Effector memory CD8-positive, alpha-beta T cell (primary cell): ENCODE results near the gene BTNL8.

Source experiments
- ATAC-seq: fragments of 150-1000 bp; cut with Tn5 transposase; replicated peaks from 2 replicates; pipeline ENCODE4 v1.10.0; 2021; ENCODE audit warnings: mild to moderate bottlenecking, moderate library complexity
- DNase-seq, 3 experiments: peaks; one replicate each; pipeline ENCODE4 v3.0.0; 2021
- H3K27ac Mint-ChIP-seq, 2 donors: one replicate each; pipeline ENCODE4 v1.8.0; 2022; ENCODE audit warnings: mild to moderate bottlenecking in 2 of 2, mixed read lengths in 2 of 2, moderate library complexity in 2 of 2
- H3K27me3 Mint-ChIP-seq, 2 donors: one replicate each; pipeline ENCODE4 v1.8.0; 2022; ENCODE audit warnings: mixed read lengths in 2 of 2
- H3K36me3 Mint-ChIP-seq: one replicate; pipeline ENCODE4 v1.8.0; 2022; ENCODE audit warnings: mild to moderate bottlenecking, moderate library complexity, mixed read lengths; ENCODE audit not compliant: insufficient read depth
- H3K4me1 Mint-ChIP-seq, 2 donors: one replicate each; pipeline ENCODE4 v1.8.0; 2022; ENCODE audit warnings: low read depth in 2 of 2, mixed read lengths in 2 of 2
- H3K4me3 Mint-ChIP-seq, 2 donors: one replicate each; pipeline ENCODE4 v1.8.0; 2022; ENCODE audit warnings: mild to moderate bottlenecking in 2 of 2, mixed read lengths in 2 of 2, moderate library complexity in 2 of 2
- H3K9me3 Mint-ChIP-seq, 2 donors: one replicate each; pipeline ENCODE4 v1.8.0; 2022; ENCODE audit warnings: mixed read lengths in 2 of 2

Gene BTNL8

DNA sequence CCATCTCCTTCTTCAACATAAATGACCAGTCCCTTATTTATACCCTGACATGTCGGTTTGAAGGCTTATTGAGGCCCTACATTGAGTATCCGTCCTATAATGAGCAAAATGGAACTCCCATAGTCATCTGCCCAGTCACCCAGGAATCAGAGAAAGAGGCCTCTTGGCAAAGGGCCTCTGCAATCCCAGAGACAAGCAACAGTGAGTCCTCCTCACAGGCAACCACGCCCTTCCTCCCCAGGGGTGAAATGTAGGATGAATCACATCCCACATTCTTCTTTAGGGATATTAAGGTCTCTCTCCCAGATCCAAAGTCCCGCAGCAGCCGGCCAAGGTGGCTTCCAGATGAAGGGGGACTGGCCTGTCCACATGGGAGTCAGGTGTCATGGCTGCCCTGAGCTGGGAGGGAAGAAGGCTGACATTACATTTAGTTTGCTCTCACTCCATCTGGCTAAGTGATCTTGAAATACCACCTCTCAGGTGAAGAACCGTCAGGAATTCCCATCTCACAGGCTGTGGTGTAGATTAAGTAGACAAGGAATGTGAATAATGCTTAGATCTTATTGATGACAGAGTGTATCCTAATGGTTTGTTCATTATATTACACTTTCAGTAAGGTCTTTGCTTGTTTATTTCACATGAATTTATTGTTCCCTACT lies 51.5 kb downstream of the BTNL8 start:
- Mint-ChIP-seq H3K36me3 (no peaks in the 10 kb centered on the region), H3K27me3 (peaks cover 0 to 21% of the 10 kb centered on the region in 2 donors), H3K9me3 (no peaks in the 10 kb centered on the region), H3K4me1 (peaks cover 0 to 5% of the 10 kb centered on the region in 2 donors), H3K4me3 (no peak overlapping the region), H3K27ac (no peak overlapping the region)
- ATAC-seq: no peak
- DNase-seq: no peak

DNA sequence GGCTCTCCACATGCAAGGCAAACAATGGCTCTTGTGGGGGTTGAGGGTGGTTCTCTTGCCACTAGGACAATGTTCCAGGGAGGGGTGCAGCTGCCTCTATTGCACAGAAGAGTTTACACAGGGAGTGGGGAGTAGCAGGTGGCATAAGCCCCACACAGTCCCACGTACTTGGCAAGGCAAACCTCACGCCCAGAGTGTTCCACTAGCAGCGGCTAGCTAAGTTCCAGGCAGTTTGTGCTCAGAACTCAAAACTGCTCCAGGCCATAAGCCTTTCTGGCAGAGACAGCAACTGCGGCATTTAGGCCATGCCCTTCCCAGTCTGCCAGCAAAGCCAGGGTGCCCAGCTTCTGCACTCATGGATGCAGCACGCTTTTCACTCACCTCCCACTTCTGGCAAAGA lies 60.7 kb downstream of the BTNL8 start:
- H3K27me3 Mint-ChIP-seq: peaks cover 36 to 67% of the 10 kb centered on the region in 2 donors

DNA sequence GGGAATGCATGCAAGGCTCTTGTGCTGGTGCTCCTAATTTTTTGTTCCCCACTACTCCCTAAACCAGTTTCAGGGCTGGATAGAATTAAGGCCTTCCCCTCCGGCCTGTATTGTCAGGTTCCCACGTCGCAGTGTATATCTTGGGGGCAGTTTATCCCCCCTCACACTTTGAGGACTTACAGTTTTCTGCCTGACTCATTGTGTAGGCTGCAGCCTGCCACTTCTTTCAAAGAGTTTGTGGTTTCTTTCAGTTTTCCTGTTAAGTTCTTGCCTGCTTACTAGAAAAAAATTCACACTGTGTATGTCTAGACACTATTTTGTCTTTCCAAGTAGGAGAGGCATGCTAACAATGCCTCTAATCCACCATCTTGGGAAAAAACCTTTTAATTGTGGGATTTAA lies 61.2 kb downstream of the BTNL8 start:
- peaks cover 41 to 72% of the 10 kb centered on the region in 2 donors for H3K27me3 Mint-ChIP-seq
- no peak overlapping the region for H3K27ac Mint-ChIP-seq
- peaks cover 1 to 5% of the 10 kb centered on the region in 2 donors for H3K4me1 Mint-ChIP-seq
- H3K36me3 Mint-ChIP-seq: no peaks in the 10 kb centered on the region
- ATAC-seq (no peak), DNase-seq (no peak)
- no peak overlapping the region for H3K4me3 Mint-ChIP-seq
- no peaks in the 10 kb centered on the region for H3K9me3 Mint-ChIP-seq

More for the DNA sequence above, 60.7 kb downstream of the BTNL8 start:
- Mint-ChIP-seq H3K9me3 (no peaks in the 10 kb centered on the region), H3K4me1 (peaks cover 1 to 5% of the 10 kb centered on the region in 2 donors), H3K4me3 (no peak overlapping the region), H3K27ac (no peak overlapping the region), H3K36me3 (no peaks in the 10 kb centered on the region)
- no peak for ATAC-seq
- DNase-seq: no peak

DNA sequence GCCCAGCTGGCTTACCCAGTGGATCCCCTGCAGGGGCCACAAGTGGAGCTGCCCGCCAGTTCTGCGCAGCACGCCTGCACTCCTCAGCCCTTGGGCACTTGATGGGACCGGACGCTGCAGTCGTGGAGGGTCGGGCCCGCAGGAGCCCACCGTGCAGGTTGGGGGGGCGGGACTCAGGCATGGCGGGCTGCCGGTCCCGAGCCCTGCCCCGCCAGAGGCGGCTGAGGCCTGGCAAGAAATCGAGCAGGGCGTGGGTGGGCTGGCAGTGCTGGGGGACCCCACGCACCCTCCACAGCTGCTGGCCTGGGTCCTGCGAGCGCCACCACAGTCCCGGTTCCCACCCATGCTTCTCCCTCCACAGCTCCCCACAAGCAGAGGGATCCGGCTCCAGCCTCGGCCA lies 70.4 kb downstream of the BTNL8 start:
- ATAC-seq (no peak), DNase-seq (no peak)
- Mint-ChIP-seq H3K36me3 (no peaks in the 10 kb centered on the region), H3K4me3 (no peak overlapping the region), H3K27ac (no peak overlapping the region), H3K9me3 (no peaks in the 10 kb centered on the region), H3K27me3 (peaks cover 17 to 44% of the 10 kb centered on the region in 2 donors), H3K4me1 (no peaks in the 10 kb centered on the region)

DNA sequence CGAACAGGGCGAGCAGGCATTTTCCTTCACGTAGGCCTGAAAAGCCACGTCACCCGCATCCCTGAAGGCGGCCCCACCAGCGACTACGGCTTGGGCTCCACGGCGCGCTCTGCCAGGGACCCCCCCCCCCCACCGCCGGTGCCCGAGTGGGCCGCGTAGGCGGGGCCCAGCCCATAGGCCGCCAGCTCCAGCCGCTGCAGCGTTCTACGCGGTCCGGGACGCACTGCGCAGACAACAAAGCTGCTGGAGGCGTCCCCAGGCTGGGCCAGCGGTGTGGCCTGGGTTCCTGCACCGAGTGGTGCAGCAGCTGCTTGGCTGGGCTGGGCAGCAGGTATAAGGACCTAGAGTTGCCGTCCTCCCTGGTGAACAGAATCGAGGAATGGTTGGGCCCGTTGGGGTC lies 71.4 kb downstream of the BTNL8 start:
- H3K27ac Mint-ChIP-seq: no peak overlapping the region
- H3K4me1 Mint-ChIP-seq: no peaks in the 10 kb centered on the region
- no peaks in the 10 kb centered on the region for H3K9me3 Mint-ChIP-seq
- ATAC-seq (no peak), DNase-seq (no peak)
- peaks cover 11 to 38% of the 10 kb centered on the region in 2 donors for H3K27me3 Mint-ChIP-seq
- H3K36me3 Mint-ChIP-seq: no peaks in the 10 kb centered on the region
- no peak overlapping the region for H3K4me3 Mint-ChIP-seq

DNA sequence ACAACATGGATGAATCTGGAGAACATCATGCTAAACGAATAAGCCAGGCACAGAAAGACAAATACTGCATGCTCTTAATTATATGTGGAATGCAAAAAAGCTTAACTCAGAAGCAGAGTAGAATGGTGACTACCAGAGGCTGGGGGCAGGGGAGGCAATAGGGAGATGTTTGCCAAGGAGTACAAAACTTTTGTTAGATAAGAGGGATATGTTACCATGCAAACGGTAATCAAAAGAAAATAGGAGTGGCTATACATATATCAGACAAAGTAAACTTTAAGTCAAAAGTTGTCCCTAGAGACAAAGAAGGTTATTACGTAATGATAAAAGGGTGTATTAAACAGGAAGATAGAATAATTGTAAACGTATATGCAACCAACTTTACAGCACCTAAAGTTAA lies 71.9 kb downstream of the BTNL8 start:
- H3K4me1 Mint-ChIP-seq: no peaks in the 10 kb centered on the region
- H3K36me3 Mint-ChIP-seq: no peaks in the 10 kb centered on the region
- no peaks in the 10 kb centered on the region for H3K9me3 Mint-ChIP-seq
- no peak overlapping the region for H3K27ac Mint-ChIP-seq
- H3K27me3 Mint-ChIP-seq: peaks cover 9 to 32% of the 10 kb centered on the region in 2 donors
- ATAC-seq: no peak
- H3K4me3 Mint-ChIP-seq: no peak overlapping the region
- DNase-seq: no peak

DNA sequence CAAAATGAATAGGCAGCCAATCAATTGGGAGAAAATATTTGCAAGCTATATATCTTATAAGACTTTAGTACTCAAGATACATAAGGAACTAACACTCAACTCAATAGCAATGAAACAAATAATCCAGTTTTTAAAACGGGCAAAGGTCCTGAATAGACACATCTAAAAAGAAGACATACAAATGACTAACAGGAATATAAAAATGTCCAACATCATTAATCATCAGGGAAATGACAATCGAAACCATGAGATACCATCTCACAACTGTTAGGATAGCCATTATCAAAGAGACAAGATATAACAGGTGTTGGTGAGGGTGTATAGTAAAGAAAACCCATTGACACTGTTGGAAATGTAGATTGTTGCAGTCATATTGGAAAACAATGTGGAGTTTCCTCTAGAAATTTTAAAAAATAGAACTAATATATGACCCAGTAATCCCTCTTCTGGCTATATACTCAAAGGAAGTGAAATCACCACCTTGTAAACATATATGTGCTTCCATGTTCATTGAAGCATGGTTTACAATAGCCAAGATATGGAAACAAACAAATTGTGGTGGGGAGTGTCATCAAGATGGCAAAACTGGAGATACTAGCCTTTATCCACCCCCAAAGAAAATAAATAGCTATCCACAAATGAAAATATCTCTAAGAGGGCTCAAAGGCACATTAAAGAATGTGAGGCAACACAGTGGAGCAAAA lies 75.8 kb downstream of the BTNL8 start:
- Mint-ChIP-seq H3K4me3 (no peak overlapping the region), H3K27me3 (peaks cover 0 to 10% of the 10 kb centered on the region in 2 donors), H3K4me1 (no peaks in the 10 kb centered on the region), H3K9me3 (no peaks in the 10 kb centered on the region), H3K36me3 (no peaks in the 10 kb centered on the region), H3K27ac (no peak overlapping the region)
- no peak for DNase-seq
- no peak for ATAC-seq

DNA sequence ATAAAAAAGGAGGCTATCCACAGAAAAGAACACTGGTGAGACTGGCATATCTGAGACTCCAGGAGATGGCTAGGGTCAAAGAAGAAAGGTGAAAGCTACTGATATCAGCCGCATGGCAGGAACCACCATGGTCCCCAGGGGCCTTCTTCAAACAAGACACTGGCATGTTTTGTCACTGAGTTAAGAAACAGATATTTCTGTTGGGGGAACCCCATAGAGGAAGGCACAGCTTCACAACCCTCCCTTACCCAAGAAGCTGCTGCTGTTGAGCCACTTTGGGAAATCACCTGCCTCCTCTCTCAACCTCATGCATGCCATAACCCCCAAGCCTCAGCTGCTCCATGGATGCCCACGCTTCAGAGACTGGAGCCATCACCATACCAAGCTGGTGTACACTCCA lies 76.4 kb downstream of the BTNL8 start:
- no peak overlapping the region for H3K4me3 Mint-ChIP-seq
- ATAC-seq (peak; percentile 26), DNase-seq (no peak)
- H3K36me3 Mint-ChIP-seq: no peaks in the 10 kb centered on the region
- no peak overlapping the region for H3K27ac Mint-ChIP-seq
- no peaks in the 10 kb centered on the region for H3K4me1 Mint-ChIP-seq
- H3K9me3 Mint-ChIP-seq: no peaks in the 10 kb centered on the region
- H3K27me3 Mint-ChIP-seq: peaks cover 0 to 10% of the 10 kb centered on the region in 2 donors

DNA sequence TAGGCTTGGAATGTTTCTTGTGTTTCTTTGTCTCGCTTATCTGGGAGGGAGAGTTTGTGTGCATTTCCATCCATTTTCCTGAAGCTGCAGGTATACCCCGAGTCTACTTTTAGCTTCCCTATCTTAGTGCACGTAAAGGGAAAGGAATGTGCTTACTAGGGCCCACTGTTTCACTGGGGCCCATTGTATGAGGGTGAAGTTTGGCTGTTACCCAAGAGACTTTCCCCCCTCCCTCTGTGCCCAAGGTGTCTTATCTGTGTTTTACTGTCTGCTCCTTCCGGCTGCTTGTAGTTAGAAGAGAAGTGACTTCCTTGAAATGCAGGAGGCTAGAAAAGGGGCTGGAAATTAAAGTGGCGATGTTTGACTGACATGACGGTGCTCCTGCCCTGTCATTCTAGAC lies 77.6 kb downstream of the BTNL8 start:
- no peaks in the 10 kb centered on the region for H3K4me1 Mint-ChIP-seq
- no peaks in the 10 kb centered on the region for H3K36me3 Mint-ChIP-seq
- H3K4me3 Mint-ChIP-seq: no peak overlapping the region
- no peak for ATAC-seq
- no peak overlapping the region for H3K27ac Mint-ChIP-seq
- no peak for DNase-seq
- H3K9me3 Mint-ChIP-seq: no peaks in the 10 kb centered on the region
- H3K27me3 Mint-ChIP-seq: peaks cover under 1 to 12% of the 10 kb centered on the region in 2 donors

DNA sequence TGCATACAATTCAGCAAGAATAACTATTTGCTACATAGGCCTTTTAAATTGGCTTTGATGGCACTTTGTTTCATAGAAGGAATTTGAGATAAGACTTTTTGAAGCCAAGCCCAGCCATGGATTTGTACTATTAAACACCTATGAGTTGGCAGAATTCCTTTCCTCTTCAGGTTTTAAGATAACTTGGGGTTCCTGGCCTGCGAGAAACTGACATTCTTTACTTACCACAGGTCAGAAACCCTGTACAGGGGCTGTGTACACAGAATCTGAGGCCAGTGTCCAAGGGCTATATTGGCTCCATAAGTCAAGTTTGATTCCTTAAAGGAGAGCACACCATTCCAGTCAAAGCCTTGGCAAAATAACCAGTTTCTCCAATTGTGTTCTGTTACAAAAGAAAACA lies 78.9 kb downstream of the BTNL8 start:
- no peak overlapping the region for H3K4me3 Mint-ChIP-seq
- no peaks in the 10 kb centered on the region for H3K9me3 Mint-ChIP-seq
- no peaks in the 10 kb centered on the region for H3K36me3 Mint-ChIP-seq
- H3K4me1 Mint-ChIP-seq: no peaks in the 10 kb centered on the region
- peaks cover 6 to 20% of the 10 kb centered on the region in 2 donors for H3K27me3 Mint-ChIP-seq
- no peak for ATAC-seq
- DNase-seq: no peak
- no peak overlapping the region for H3K27ac Mint-ChIP-seq

DNA sequence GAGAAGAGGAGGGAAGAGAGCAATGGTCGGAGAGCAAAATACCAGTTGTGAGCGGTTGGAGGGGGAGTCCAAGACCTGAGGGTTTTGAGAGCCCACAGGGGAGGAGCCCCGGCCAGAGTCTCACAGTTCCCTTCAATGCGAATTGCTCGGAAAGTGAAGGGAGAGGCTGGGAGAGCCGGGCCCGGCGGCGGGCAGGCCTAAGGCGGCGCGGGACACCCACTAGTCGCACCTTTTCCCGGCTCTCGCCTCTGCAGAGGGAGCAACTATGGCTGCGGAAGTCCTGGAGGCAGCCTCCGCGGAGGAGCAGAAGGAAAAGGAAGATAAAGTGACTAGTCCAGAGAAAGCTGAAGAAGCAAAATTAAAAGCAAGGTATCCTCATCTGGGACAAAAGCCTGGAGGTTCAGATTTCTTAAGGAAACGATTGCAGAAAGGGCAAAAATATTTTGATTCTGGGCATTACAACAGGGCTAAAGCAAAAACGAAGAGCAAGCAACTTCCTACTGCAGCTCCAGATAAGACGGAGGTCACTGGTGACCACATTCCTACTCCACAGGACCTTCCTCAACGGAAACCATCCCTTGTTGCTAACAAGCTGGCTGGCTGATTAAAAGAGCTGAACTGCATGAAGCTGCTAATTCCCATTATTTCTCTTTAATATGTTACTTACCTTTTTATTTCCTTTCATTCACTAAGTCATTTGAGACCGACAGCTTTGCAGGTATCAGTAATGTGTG lies 83.2 kb downstream of the BTNL8 start:
- H3K27ac Mint-ChIP-seq: no peak overlapping the region
- H3K36me3 Mint-ChIP-seq: no peaks in the 10 kb centered on the region
- ATAC-seq: no peak
- H3K9me3 Mint-ChIP-seq: no peaks in the 10 kb centered on the region
- no peak for DNase-seq
- H3K4me3 Mint-ChIP-seq: no peak overlapping the region
- no peaks in the 10 kb centered on the region for H3K4me1 Mint-ChIP-seq
- peaks cover 6 to 42% of the 10 kb centered on the region in 2 donors for H3K27me3 Mint-ChIP-seq

DNA sequence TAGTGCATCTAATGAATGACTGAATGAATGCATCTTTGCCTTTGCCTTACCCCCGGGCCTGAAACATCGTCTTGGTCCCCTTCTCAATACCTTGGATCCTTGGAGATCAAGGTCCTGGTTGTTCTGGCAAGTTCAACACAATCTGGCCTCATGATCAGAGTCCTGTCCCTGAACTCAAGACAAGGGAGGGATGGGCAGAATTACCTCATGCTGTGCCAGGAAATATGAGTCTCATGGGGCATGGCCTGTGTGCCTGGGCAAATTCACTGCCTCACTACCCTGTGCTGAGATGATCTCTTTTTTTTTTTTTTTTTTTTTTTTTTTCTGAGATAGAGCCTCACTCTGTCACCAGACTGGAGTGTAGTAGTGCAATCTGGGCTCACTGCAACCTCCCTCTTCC lies 89.1 kb downstream of the BTNL8 start:
- Mint-ChIP-seq H3K27me3 (peaks cover 16 to 77% of the 10 kb centered on the region in 2 donors), H3K4me1 (no peaks in the 10 kb centered on the region), H3K27ac (no peak overlapping the region), H3K4me3 (no peak overlapping the region), H3K36me3 (no peaks in the 10 kb centered on the region), H3K9me3 (no peaks in the 10 kb centered on the region)
- ATAC-seq (no peak), DNase-seq (no peak)

DNA sequence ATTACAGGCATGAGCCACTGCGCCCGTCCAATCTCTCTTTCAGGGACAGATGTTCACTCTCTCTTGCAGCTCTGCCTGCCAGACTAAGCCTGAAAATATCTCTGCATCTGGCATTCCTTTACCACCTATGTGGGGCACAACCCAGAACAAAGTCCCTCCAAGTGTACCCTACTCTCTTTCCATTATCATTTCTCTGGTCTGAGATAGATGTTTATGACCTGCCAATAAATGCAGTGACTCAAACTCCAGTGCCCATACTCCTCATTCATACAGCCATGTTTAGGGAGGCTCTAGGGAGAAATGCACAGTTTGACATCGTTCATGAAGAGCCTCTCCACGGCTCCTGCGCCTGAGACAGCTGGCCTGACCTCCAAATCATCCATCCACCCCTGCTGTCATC lies 89.6 kb downstream of the BTNL8 start, which contains the start of gene BTNL3:
Gene BTNL3 (plus strand): TSS at position 255 of the 400 bp plus-strand sequence. CDS start 183 bp downstream, outside the sequence.
- no peak for DNase-seq
- no peak for ATAC-seq
- H3K9me3 Mint-ChIP-seq: no peaks in the 10 kb centered on the region
- no peak within 1 kb of the TSS for H3K4me3 Mint-ChIP-seq
- no peaks in the 10 kb centered on the region for H3K4me1 Mint-ChIP-seq
- no peak within 1 kb of the TSS for H3K27ac Mint-ChIP-seq
- peaks cover 16 to 78% of the 10 kb centered on the region in 2 donors for H3K27me3 Mint-ChIP-seq
- H3K36me3 Mint-ChIP-seq: no peaks in the 10 kb centered on the region
